Activated T-helper 1 cell treated with anti-CD3 and anti-CD28 coated beads, Interleukin-12 subunit alpha, Interleukin-12 subunit beta, Interleukin-2, Interleukin-4 antibody, amounts not matched to agents 30 ng/mL and 10 ng/mL and 1 ng/mL, durations not matched to agents 14 hours and 24 hours and 36 hours (primary cell): Measurements from ENCODE around the gene PLPP2. TPM values are rescaled to one million over a fixed set of nuclear protein-coding genes. Genes with fewer than 3 reads are reported as not detected.
"Not testable (repeated sequence)": the region's sequence is repeated elsewhere in the genome, so short reads cannot be mapped to it uniquely, and the experiment has no call there.

ENCODE experiments used
- DNase-seq: peaks from one replicate; pipeline ENCODE4 v3.0.0; 2021; ENCODE audit warnings: low spot score
- H3K27ac Mint-ChIP-seq: one replicate; pipeline ENCODE4 v1.8.0; 2021; ENCODE audit warnings: mild to moderate bottlenecking, mixed read lengths
- H3K27me3 Mint-ChIP-seq: one replicate; pipeline ENCODE4 v1.8.0; 2022; ENCODE audit warnings: mild to moderate bottlenecking, moderate library complexity, mixed read lengths; ENCODE audit not compliant: insufficient read depth
- H3K36me3 Mint-ChIP-seq: one replicate; pipeline ENCODE4 v1.8.0; 2021; ENCODE audit warnings: low read depth, mixed read lengths
- H3K4me1 Mint-ChIP-seq: one replicate; pipeline ENCODE4 v1.8.0; 2021; ENCODE audit warnings: low read depth, mixed read lengths
- H3K4me3 Mint-ChIP-seq: one replicate; pipeline ENCODE4 v1.8.0; 2021; ENCODE audit warnings: mild to moderate bottlenecking, moderate library complexity, mixed read lengths
- H3K9me3 Mint-ChIP-seq: one replicate; pipeline ENCODE4 v1.8.0; 2021; ENCODE audit warnings: mixed read lengths
- intact Hi-C: fragments of 100-400 bp; cut with micrococcal nuclease; formaldehyde crosslinking; loops from one replicate; pipeline ENCODE4 v1.15.1; 2024
- total RNA-seq: library from RNA; stranded (reverse); gene quantifications from 2 replicates; pipeline ENCODE4 v1.2.3, GENCODE V29; 2022

Gene PLPP2
- total RNA-seq, 1 donor from 2014 or later: 0.16 TPM

DNA sequence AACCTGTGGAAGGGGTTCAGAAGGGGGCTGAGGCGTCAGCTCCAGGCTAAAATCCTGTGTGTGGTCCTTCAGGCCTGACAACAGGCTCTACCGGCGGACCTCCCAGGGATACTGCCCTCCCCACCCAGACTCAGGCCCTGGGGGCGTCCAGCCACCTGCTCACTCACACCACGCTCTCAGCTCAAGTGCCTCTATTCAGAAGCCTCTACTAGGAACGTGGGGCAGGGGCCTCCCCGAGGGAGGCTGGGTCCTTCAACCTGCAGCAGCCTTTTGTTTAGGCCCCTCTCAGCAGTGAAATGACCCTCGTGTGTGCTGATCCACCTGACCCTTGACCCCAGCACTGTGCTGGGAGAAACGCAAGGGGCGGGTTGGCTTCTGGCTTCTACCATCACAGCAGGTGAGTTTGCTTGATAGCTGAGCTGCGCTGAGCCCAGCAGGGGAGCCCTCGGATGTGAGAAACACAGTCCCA lies 10.6 kb downstream of the PLPP2 start:
- peaks cover 11% of the 10 kb centered on the region for H3K27me3 Mint-ChIP-seq
- no peak overlapping the region for H3K27ac Mint-ChIP-seq
- intact Hi-C loops: no loop called here
- no peaks in the 10 kb centered on the region for H3K4me1 Mint-ChIP-seq
- H3K4me3 Mint-ChIP-seq: no peak overlapping the region
- DNase-seq: no peak
- H3K9me3 Mint-ChIP-seq: no peaks in the 10 kb centered on the region
- no peaks in the 10 kb centered on the region for H3K36me3 Mint-ChIP-seq

DNA sequence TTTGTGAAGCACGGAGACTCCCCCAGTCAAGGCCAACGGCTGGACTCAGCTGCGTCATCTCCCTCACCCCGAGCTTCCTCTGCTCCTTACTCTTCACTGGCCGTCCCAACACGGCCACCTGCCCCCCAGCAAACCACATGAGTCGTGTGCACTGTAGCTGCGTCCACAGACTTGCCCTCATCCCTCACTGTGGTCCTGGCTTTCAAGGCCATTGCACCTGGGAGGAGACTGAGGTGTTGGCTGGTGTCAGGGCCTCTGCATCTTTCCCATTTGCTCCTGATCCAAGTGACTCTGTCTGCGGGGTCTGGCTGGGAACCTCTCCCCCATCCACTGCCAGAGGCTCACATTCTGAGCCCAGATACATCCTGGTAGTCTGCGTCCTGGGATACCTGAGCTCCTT lies 11.5 kb downstream of the PLPP2 start:
- no peaks in the 10 kb centered on the region for H3K36me3 Mint-ChIP-seq

DNA sequence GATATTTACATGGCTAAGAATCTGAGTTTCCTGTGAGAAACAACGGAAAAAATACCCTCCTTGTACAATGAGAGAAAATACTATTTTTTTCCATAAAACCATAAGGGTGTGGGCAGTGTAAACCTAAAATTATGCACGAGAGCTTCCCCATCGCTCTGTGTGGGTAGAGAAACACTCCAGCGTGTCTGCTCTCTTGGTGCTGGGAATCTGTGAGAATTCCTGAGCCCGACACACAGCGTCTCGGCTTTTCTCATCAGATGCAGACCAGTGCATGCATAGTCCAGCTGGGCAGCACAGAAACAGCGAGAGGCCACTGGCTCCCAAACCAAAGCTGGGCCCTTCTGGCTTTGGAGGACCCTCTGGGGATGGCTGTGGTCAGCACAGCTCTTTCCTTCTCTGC lies 12.0 kb downstream of the PLPP2 start:
- Mint-ChIP-seq H3K27ac (no peak overlapping the region), H3K27me3 (peaks cover 15% of the 10 kb centered on the region), H3K4me1 (no peaks in the 10 kb centered on the region), H3K9me3 (no peaks in the 10 kb centered on the region), H3K36me3 (no peaks in the 10 kb centered on the region), H3K4me3 (no peak overlapping the region)
- DNase-seq: no peak
- intact Hi-C loops: no loop called here

More for the DNA sequence above, 11.5 kb downstream of the PLPP2 start:
- intact Hi-C loops: no loop called here
- H3K4me1 Mint-ChIP-seq: no peaks in the 10 kb centered on the region
- no peak overlapping the region for H3K27ac Mint-ChIP-seq
- H3K27me3 Mint-ChIP-seq: peaks cover 15% of the 10 kb centered on the region
- H3K4me3 Mint-ChIP-seq: no peak overlapping the region
- DNase-seq: no peak
- no peaks in the 10 kb centered on the region for H3K9me3 Mint-ChIP-seq

DNA sequence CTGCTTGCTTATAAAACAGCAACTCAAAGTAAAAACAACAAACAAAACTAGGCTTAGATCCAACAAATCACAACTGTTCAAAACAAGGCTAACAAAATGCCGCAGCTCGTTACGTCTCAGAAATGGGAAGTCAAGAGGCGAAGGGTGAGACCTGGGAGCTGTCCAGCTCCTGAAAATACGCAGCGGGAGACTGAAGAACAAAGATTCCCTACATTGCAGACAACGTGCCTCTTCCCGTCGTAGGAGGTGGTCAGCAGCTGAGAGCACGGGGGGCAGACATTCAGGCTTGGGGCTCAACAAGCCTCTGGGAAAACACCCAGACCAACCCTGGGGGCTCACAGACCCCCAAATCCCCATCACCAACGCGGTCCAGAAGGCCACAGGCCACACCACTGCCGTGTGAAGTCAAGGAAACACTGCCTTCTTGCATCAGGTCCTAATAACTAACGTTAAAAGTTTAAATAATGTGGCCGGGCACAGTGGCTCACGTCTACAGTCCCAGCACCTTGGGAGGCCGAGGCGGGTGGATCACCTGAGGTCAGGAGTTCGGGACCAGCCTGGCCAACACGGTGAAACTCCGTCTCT lies 13.5 kb downstream of the PLPP2 start:
- Mint-ChIP-seq H3K27me3 (peaks cover 18% of the 10 kb centered on the region), H3K27ac (no peak overlapping the region), H3K4me3 (no peak overlapping the region), H3K4me1 (no peaks in the 10 kb centered on the region), H3K9me3 (no peaks in the 10 kb centered on the region), H3K36me3 (no peaks in the 10 kb centered on the region)
- no peak for DNase-seq
- intact Hi-C loops: no loop called here

DNA sequence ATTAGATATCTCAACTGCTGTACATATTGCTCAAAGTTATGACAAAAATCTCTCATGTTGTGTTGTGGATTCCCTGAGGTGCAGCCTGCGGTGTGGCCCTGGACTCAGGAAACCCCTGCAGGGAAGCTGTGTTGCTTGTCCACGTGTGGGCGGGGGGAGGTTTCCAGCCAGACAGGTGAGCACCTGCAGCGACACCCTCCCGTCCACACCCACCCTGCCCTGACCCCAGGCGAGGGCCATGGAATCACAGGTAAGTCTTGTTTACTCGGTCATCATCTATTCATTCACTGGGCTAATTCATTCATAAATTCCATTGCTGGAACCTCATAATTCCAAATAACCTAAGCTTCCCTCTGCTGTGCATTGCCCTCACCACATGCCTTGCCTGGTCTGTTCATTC lies 14.1 kb downstream of the PLPP2 start:
- no peaks in the 10 kb centered on the region for H3K9me3 Mint-ChIP-seq
- H3K27me3 Mint-ChIP-seq: peaks cover 19% of the 10 kb centered on the region
- no peaks in the 10 kb centered on the region for H3K4me1 Mint-ChIP-seq
- no peak overlapping the region for H3K27ac Mint-ChIP-seq
- no peak overlapping the region for H3K4me3 Mint-ChIP-seq
- intact Hi-C loops: no loop called here
- DNase-seq: no peak
- H3K36me3 Mint-ChIP-seq: no peaks in the 10 kb centered on the region

DNA sequence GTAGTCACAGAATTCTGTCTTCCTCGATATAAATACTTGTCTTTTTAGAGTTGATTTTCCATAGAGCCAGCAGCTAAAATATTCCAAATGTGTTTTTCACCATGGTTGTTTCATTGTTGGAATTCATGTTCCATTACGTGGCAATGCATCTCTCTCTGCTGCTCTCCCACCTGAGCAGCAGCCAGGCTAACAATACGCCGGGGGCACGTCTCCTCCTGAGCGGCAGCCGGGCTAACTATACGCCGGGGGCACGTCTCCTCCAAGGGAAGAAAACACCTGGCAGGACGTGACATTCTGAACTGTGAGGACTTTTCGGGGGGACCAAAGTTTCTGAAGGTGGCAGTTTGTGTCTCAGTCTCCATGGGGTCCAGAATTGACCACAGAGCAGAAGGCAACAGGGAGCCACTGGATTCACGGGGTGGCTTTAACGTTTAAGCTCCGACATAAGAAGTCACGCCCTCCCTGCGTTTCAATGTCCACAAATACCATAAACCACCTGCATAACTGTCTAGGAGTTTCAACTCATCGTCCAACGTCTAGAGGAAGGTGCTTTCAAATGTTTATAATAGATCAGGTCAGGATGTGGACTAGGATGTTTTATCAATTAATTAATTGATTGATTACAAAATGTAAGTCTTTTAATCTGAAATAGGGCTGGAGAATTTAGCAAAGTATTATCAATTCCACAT lies 15.1 kb downstream of the PLPP2 start:
- no peak for DNase-seq
- Mint-ChIP-seq H3K4me3 (no peak overlapping the region), H3K27me3 (peaks cover 23% of the 10 kb centered on the region)

DNA sequence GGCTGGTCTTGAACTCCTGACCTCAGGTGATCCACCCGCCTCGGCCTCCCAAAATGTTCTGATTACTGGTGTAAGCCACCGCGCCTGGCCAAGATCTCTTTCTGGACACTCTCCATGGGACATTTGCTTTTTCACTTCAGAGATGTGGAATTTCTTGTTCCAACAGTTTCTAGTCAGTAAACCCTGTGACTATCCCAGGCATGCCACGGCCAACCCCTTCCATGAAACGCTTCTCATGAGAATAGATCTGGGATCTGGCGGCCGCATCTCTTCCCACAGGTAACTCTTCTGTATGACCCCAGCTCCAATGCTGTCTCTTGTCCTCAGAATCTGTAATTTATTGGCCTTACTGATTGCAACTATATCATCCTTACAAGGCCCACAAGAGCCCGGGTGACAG lies 16.2 kb downstream of the PLPP2 start:
- Mint-ChIP-seq H3K4me3 (no peak overlapping the region), H3K9me3 (no peaks in the 10 kb centered on the region)
- intact Hi-C loops: no loop called here

More for the DNA sequence above, 15.1 kb downstream of the PLPP2 start:
- no peaks in the 10 kb centered on the region for H3K4me1 Mint-ChIP-seq
- H3K9me3 Mint-ChIP-seq: no peaks in the 10 kb centered on the region
- no peaks in the 10 kb centered on the region for H3K36me3 Mint-ChIP-seq
- no peak overlapping the region for H3K27ac Mint-ChIP-seq
- intact Hi-C loops: no loop called here

DNA sequence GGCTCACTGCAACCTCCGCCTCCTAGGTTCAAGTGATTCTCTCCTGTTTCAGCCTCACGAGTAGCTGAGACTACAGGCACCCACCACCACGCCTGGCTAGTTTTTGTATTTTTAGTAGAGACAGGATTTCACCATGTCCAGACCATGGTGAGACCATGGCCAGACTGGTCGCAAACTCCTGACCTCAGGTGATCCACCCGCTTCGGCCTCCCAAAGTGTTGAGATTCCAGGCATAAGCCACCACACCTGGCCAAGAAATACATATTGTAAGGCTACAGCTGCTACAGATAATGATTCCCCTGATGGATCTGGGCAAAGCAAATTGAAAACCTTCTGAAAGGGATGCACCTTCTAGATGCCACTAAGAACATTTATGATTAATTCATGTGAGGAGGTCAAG lies 17.8 kb downstream of the PLPP2 start:
- intact Hi-C loops: no loop called here
- DNase-seq: no peak
- H3K27ac Mint-ChIP-seq: no peak overlapping the region
- H3K27me3 Mint-ChIP-seq: peaks cover 24% of the 10 kb centered on the region
- no peaks in the 10 kb centered on the region for H3K4me1 Mint-ChIP-seq
- H3K9me3 Mint-ChIP-seq: no peaks in the 10 kb centered on the region
- H3K36me3 Mint-ChIP-seq: no peaks in the 10 kb centered on the region
- H3K4me3 Mint-ChIP-seq: no peak overlapping the region

More for the DNA sequence above, 16.2 kb downstream of the PLPP2 start:
- H3K36me3 Mint-ChIP-seq: no peaks in the 10 kb centered on the region
- H3K27me3 Mint-ChIP-seq: peaks cover 24% of the 10 kb centered on the region
- no peak for DNase-seq
- no peaks in the 10 kb centered on the region for H3K4me1 Mint-ChIP-seq
- no peak overlapping the region for H3K27ac Mint-ChIP-seq

DNA sequence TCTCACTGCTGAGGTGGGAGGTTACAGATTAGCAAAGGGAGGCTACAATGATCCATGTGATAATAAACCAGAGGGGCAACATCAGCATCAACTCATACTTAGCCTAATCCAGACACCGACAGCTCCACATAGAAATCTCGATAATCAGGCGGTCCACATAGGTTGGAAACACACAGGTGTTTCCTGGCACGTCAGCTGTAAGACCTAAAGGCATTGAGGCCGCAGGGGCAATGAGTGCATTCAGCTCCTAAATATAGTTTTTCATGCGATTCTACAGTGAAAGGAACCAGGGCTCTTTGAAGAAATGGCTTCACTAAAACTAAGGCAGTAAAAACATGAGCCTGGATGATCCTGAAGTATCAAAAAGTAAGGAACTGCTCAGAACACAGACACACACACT lies 19.3 kb downstream of the PLPP2 start:
- intact Hi-C loops: no loop called here
- peaks cover 26% of the 10 kb centered on the region for H3K27me3 Mint-ChIP-seq
- H3K4me3 Mint-ChIP-seq: no peak overlapping the region
- no peak overlapping the region for H3K27ac Mint-ChIP-seq
- DNase-seq: no peak
- no peaks in the 10 kb centered on the region for H3K36me3 Mint-ChIP-seq
- no peaks in the 10 kb centered on the region for H3K9me3 Mint-ChIP-seq
- peaks cover 2% of the 10 kb centered on the region for H3K4me1 Mint-ChIP-seq

DNA sequence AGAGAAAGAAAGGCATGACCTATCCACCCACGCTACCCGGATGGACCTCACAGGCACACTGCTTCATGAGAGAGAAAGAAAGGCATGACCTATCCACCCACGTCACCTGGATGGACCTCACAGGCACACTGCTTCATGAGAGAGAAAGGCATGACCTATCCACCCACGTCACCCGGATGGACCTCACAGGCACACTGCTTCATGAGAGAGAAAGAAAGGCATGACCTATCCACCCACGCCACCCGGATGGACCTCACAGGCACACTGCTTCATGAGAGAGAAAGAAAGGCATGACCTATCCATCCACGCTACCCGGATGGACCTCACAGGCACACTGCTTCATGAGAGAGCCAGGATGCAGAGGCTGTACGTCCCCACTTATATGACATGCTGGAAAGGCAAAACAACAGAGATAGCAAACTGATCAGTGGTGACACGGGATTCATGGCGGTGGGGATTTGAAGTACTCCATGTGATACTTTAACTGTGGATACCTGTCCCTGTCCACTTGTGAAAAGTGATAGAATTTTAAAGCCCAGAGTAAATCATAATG lies 20.4 kb downstream of the PLPP2 start:
- peaks cover 29% of the 10 kb centered on the region for H3K27me3 Mint-ChIP-seq
- H3K9me3 Mint-ChIP-seq, DNase-seq, H3K4me3 Mint-ChIP-seq, H3K4me1 Mint-ChIP-seq, intact Hi-C loops, H3K36me3 Mint-ChIP-seq, H3K27ac Mint-ChIP-seq: not testable (repeated sequence)

DNA sequence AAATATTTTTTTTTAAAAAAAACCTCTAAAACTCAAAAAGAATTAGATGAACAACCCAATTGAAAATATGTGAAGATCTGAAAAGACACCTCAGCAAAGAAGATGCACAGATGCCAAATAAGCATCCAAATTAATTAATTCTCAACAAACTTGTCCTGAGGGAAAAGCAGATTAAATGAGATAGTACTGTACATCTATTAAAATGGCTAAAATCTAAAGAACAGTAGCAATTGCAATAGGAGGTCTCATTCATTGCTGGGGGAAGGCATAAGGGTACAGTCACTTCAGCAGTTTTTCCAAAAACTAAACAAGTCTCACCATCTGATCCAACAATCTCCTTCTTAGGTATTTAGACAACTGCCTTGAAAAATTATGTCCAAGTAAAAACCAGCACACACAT lies 22.0 kb downstream of the PLPP2 start:
- Mint-ChIP-seq H3K4me3 (no peak overlapping the region), H3K4me1 (peaks cover 7% of the 10 kb centered on the region), H3K36me3 (no peaks in the 10 kb centered on the region), H3K27ac (no peak overlapping the region), H3K9me3 (no peaks in the 10 kb centered on the region), H3K27me3 (peaks cover 29% of the 10 kb centered on the region)
- no peak for DNase-seq
- intact Hi-C loops: no loop called here

DNA sequence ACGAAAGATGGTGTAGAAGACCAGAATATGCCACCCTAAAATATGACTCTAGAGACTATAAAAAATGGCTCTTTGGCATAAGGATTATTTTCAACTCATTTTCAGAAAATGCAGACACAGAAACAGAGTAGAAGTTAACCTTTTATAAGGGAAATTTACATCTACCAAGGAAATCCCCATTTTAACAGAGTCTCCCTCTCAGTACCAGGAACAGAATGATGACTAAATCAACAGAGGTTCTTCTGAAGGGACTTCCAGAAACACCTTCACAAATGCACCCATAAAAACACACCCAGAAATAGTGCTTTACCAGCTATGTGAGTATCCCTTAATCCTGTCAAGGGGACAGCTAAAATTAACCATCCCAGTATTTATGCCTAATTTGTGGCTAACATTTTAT lies 29.1 kb downstream of the PLPP2 start:
- Mint-ChIP-seq H3K4me3 (no peak overlapping the region), H3K27ac (peak overlapping the region; percentile 75), H3K27me3 (peaks cover 19% of the 10 kb centered on the region), H3K4me1 (peaks cover 17% of the 10 kb centered on the region), H3K9me3 (no peaks in the 10 kb centered on the region), H3K36me3 (no peaks in the 10 kb centered on the region)
- intact Hi-C loops: no loop called here
- DNase-seq: no peak

DNA sequence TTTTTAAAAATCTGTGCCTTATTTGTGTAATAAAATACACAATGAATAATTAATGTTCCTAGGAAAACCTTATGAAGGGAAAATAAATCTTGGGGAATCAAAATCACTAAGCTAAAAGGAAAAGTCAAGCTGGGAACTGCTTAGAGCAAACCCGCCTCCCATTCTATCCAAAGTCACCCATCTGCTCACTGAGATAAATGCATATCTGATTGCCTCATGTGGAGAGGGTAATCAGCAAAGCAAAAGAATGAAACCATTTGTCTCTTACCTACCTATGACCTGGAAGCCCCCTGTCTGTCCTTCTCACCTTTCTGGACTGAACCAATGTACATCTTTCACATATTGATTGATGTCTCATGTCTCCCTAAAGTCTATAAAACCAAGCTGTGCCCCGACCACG lies 34.4 kb downstream of the PLPP2 start:
- H3K9me3 Mint-ChIP-seq, DNase-seq, intact Hi-C loops, H3K4me3 Mint-ChIP-seq, H3K4me1 Mint-ChIP-seq, H3K27ac Mint-ChIP-seq, H3K36me3 Mint-ChIP-seq: not testable (repeated sequence)
- peaks cover 18% of the 10 kb centered on the region for H3K27me3 Mint-ChIP-seq
